GM18907 (cell line): ENCODE results near the gene ISG15.
"Not testable (repeated sequence)": the region's sequence is repeated elsewhere in the genome, so short reads cannot be mapped to it uniquely, and the experiment has no call there.

ENCODE experiments used
- ATAC-seq: cut with Tn5 transposase; IDR thresholded peaks from one replicate; pipeline ENCODE4 v1.9.1; 2021; ENCODE audit warnings: mild to moderate bottlenecking, moderate library complexity; ENCODE audit not compliant: unreplicated experiment

Gene ISG15

GRCh38 chr1:975365-975764 lies 37.9 kb upstream of the ISG15 start:
- no peak for ATAC-seq

DNA sequence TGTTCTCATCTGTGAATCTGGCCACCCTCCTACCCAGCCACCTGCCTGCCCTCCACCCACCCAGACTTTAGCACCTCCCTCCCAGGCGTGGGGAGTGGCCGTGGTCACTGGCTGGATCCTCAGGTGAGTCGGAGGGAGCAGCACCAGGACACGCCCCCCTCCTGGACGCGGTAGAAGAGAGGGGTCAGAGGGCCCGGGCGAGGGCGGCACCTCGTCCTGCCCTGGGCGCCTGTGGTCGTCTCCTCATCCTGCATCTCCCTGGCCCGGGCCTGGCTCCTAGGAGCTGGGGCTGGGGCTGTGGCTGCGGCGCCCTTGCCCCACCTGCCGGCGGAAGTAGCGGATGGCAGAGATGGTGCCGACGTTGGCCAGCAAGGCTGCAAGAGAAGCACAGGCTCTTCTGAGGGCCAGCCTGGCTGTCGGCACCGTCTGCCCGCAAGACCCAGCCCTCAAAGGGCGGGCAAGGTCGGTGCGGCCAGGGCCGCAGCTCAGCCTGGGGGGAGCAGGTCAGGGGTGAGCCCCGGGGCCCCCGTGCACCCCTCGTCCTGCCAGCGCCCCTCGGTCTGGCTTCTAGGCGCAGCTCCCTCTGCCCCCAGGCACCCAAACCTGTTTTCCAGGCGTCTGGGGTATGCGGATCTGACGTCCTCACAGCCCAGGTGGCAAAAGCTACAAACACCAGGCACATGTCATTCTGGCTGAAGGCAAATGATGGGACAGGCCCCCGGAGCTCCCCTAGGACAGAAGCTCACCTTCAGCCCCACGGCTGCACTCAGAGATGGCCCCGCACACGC lies 37.2 kb upstream of the ISG15 start:
- peak; percentile 50 for ATAC-seq

DNA sequence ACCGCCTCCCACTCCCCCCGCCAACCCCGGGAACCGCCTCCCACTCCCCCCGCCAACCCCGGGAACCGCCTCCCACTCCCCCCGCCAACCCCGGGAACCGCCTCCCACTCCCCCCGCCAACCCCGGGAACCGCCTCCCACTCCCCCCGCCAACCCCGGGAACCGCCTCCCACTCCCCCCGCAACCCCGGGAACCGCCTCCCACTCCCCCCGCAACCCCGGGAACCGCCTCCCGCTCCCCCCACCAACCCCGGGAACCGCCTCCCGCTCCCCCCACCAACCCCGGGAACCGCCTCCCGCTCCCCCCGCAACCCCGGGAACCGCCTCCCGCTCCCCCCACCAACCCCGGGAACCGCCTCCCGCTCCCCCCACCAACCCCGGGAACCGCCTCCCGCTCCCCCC lies 36.5 kb upstream of the ISG15 start:
- ATAC-seq: not testable (repeated sequence)

GRCh38 chr1:978069-978834 lies 35.0 kb upstream of the ISG15 start:
- no peak for ATAC-seq

GRCh38 chr1:978835-979743 lies 34.2 kb upstream of the ISG15 start:
- no peak for ATAC-seq

- ATAC-seq: no peak
Observed at GRCh38 chr1:979744-980072, 33.6 kb upstream of the ISG15 start.

- no peak for ATAC-seq
Observed at GRCh38 chr1:980137-980571, 33.1 kb upstream of the ISG15 start.

DNA sequence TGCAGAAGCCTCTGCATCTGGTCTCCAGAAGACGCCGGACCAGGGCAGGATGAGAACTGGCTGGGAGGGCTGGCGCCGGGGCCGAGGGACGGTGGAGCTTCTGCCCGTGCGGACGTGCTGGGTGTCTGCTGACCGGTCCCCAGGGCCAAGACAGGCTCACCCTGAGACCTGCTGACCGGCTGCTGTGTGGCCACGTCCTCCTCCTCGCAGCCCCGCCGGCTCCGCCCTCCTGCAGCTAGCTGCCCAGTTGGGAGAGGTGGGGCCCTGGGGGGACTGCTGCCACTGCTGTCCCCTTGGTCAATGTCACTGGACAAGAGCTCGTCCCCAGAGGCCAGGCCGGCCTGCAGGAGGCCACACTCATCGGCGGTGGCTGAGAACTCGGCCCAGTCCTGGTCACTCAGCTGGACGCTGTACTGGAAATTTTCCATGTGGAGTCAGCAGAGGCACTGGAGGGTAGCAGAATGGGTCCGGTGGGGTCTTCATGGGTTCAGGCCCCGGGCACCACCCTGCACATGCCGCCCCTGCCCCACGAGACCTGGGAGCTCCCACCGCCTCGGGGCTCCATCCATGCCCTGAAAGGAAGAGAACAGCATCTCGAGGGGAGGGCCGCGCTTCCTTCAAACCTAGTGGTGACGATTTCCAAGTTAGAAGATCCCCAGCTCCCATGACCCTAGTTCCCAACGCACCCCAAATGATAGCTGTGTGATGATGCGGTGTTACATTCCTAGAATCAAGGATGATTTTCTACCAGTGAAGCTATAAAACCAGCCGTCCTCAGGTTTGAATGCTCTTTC lies 32.5 kb upstream of the ISG15 start:
- no peak for ATAC-seq

DNA sequence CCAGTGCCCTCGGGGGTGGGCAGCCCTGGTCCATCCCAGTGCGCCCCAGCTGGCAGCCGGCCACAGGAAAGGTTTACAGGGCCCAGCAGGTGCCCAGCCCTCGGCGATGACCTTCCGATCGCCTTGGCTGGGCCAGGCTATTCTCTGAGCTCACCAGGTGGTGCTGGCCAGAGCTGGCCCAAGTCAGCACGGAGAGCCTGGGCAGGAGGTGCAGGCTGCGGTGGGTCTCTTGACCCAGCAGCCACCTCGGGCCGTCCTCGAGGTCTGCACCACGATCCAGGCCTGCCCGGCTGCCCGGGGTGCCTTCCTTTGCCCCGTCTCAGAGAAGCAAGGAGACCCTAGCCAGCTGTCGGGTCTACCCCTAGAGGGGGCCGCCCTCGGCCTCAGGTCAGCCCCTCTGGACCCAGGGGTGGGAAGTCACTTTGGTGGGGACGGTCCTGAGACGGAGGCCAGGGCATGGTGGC lies 31.8 kb upstream of the ISG15 start:
- ATAC-seq: no peak

DNA sequence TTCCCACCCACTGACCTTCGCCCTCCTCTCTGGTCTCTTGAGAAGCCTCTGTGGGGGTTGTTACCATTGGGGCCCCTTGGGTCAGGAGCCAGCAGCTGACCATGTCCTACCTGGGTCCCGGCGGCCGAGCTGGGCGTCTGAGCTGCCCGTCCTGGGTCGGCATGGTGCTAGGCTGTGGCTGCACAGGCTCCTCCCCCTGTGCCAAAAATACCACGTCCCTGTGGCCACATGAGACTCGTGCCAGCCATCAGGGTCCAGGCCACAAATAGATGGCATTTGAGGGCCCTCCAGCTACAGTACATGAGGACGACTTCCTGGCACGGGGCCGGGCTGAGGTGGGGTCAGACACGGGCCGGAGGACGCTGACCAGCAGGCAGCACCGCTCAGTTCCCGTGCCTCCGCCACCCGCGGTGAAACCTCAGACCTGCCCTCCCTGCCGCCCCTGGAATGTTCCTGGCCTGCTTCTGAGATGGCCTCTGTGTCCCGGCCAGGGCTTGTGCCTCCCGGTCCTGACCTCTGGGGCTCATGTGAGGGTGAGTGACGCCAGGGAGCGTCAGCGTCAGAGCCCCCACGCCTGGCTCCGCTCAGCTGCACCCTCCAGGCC lies 31.2 kb upstream of the ISG15 start, which contains the start of gene PERM1:
PERM1 (minus strand) TSS at position 139 of the 604 bp plus-strand sequence. CDS start 1,064 bp downstream, outside the sequence.
- ATAC-seq: no peak

- no peak for ATAC-seq
Observed at GRCh38 chr1:982765-983436, 30.4 kb upstream of the ISG15 start.

- ATAC-seq: no peak
Observed at GRCh38 chr1:983798-984475, 29.4 kb upstream of the ISG15 start.

DNA sequence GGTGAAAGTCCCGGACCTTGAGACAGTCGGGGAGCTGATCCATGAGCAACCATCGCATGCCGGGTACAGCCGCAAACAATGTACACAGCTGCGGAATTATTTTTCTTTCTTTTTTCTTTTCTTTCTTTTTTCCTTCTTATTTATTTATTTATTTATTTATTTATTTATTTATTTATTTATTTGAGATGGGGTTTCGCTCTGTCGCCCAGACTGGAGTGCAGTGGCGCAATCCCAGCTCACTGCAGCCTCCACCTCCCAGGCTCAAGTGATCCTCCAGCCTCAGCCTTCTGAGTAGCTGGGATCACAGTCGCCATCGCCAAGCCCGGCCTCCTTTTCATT lies 28.9 kb upstream of the ISG15 start:
- ATAC-seq: no peak

GRCh38 chr1:985126-985525 lies 28.2 kb upstream of the ISG15 start:
- ATAC-seq: no peak

GRCh38 chr1:988061-988460 lies 25.2 kb upstream of the ISG15 start:
- ATAC-seq: not testable (repeated sequence)

- not testable (repeated sequence) for ATAC-seq
Observed at GRCh38 chr1:991275-991674, 22.0 kb upstream of the ISG15 start.

DNA sequence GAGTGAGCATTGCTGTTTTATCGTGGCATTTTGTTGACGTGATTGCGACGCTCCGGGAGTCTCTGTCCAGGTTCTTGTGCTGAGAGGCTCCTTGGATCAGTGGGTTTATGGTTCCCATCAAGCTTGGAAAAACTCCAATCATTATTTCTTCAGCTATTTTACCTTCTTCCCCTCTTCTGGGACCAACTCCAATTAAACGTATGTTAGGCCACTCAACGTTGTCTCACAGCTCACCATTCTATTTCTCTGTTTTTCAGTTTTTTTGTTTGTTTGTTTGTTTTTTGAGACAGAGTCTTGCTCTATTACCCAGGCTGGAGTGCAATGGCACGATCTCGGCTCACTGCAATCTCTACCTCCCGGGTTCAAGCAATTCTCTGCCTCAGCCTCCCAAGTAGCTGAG lies 21.4 kb upstream of the ISG15 start:
- ATAC-seq: no peak

- ATAC-seq: no peak
Observed at GRCh38 chr1:992362-992761, 20.9 kb upstream of the ISG15 start.
